ENCODE results near the gene ISOC1. TPM values are rescaled to one million over a fixed set of nuclear protein-coding genes. Genes with fewer than 3 reads are reported as not detected.

The ISOC1 gene
- total RNA-seq, 1 experiment from 2014 or later = 25.7 TPM

DNA sequence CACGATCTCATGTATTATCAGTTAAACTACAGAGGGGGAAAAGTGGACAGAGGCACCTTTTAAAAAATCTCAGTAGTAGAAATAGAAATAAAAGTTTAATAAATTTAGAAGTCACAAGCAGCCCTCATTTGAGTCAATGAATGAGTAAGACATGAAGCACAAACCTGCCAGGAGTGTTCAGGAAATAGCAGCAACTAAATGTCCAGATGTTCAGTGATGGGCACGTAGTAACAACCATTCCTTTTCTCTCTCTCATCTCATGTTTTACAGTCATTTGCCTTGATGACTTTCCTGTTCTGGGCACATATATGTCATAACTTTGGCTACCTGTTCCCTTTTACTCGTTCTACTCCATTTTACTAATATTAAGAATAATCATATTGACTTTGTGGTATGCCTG, 17.7 kb downstream of the ISOC1 start:
- no TSS peak for BruUV-seq (replicated peaks)
- Histone ChIP-seq H3K27me3 (ENCODE audit: control insufficient read depth, insufficient read depth, low read length) (no peaks in the 10 kb centered on the region), H3K36me3 (ENCODE audit: control insufficient read depth, insufficient read depth, low read length) (no peaks in the 10 kb centered on the region), H3K9me3 (ENCODE audit: control insufficient read depth, insufficient read depth, low read depth, low read length) (no peaks in the 10 kb centered on the region), H3K4me1 (ENCODE audit: control insufficient read depth, insufficient read depth, low read length) (no peaks in the 10 kb centered on the region), H3K4me3 (ENCODE audit: low read depth in 2 of 2, low read length in 2 of 2) (no peak overlapping the region), H3K27ac (ENCODE audit: low read length) (no peak overlapping the region)
- in situ Hi-C loops (cut with HindIII; ENCODE audit: low pct_unique_long_range_greater_than_20kb, low sequenced_read_pairs) = no loop called here
- ChIA-PET CTCF (no interaction called here), POLR2A (no interaction called here)
- TF ChIP-seq TCF7L2 (IDR thresholded peaks at IDR 0.05; ENCODE audit: low read depth, low read length) (no peak), CTCF (IDR thresholded peaks at IDR 0.05) (no peak), SIN3A (IDR thresholded peaks at IDR 0.05; ENCODE audit: borderline replicate concordance, insufficient read depth, low read depth, low read length) (no peak), POLR2AphosphoS5 (IDR thresholded peaks at IDR 0.05; ENCODE audit: low read depth, low read length) (no peak)
- TF ChIP-seq, protein P1, sequence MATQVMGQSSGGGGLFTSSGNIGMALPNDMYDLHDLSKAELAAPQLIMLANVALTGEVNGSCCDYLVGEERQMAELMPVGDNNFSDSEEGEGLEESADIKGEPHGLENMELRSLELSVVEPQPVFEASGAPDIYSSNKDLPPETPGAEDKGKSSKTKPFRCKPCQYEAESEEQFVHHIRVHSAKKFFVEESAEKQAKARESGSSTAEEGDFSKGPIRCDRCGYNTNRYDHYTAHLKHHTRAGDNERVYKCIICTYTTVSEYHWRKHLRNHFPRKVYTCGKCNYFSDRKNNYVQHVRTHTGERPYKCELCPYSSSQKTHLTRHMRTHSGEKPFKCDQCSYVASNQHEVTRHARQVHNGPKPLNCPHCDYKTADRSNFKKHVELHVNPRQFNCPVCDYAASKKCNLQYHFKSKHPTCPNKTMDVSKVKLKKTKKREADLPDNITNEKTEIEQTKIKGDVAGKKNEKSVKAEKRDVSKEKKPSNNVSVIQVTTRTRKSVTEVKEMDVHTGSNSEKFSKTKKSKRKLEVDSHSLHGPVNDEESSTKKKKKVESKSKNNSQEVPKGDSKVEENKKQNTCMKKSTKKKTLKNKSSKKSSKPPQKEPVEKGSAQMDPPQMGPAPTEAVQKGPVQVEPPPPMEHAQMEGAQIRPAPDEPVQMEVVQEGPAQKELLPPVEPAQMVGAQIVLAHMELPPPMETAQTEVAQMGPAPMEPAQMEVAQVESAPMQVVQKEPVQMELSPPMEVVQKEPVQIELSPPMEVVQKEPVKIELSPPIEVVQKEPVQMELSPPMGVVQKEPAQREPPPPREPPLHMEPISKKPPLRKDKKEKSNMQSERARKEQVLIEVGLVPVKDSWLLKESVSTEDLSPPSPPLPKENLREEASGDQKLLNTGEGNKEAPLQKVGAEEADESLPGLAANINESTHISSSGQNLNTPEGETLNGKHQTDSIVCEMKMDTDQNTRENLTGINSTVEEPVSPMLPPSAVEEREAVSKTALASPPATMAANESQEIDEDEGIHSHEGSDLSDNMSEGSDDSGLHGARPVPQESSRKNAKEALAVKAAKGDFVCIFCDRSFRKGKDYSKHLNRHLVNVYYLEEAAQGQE (IDR thresholded peaks at IDR 0.05; ENCODE audit: insufficient read depth in 1 of 2, low read depth in 2 of 2, low read length in 1 of 2) = no peak
- DNase-seq (ENCODE audit: low read depth, low spot score) = no peak
- ATAC-seq = no peak
- intact Hi-C loops (cut with micrococcal nuclease; ENCODE audit: unreplicated experiment) = no loop called here

GRCh38 chr5:129113867-129114266, 19.3 kb downstream of the ISOC1 start:
- ATAC-seq (no peak), DNase-seq (ENCODE audit: low read depth, low spot score) (no peak)
- CTCF ChIA-PET = no interaction called here
- no peak overlapping the region for H3K4me3 ChIP-seq (ENCODE audit: low read depth in 2 of 2, low read length in 2 of 2)
- no peaks in the 10 kb centered on the region for H3K4me1 ChIP-seq (ENCODE audit: control insufficient read depth, insufficient read depth, low read length)
- H3K36me3 ChIP-seq (ENCODE audit: control insufficient read depth, insufficient read depth, low read length) = no peaks in the 10 kb centered on the region
- H3K27ac ChIP-seq (ENCODE audit: low read length) = no peak overlapping the region
- H3K27me3 ChIP-seq (ENCODE audit: control insufficient read depth, insufficient read depth, low read length) = no peaks in the 10 kb centered on the region
- POLR2A ChIA-PET = no interaction called here
- TF ChIP-seq CTCF (IDR thresholded peaks at IDR 0.05) (peak; percentile 19; the same call in 1 of the 2 replicates), TCF7L2 (IDR thresholded peaks at IDR 0.05; ENCODE audit: low read depth, low read length) (no peak)
- no TSS peak for BruUV-seq (replicated peaks)
- intact Hi-C loops (cut with micrococcal nuclease; ENCODE audit: unreplicated experiment) = no loop called here
- no peaks in the 10 kb centered on the region for H3K9me3 ChIP-seq (ENCODE audit: control insufficient read depth, insufficient read depth, low read depth, low read length)
- in situ Hi-C loops (cut with HindIII; ENCODE audit: low pct_unique_long_range_greater_than_20kb, low sequenced_read_pairs) = no loop called here
